ENCODE data around the gene SH2D7.

DNA sequence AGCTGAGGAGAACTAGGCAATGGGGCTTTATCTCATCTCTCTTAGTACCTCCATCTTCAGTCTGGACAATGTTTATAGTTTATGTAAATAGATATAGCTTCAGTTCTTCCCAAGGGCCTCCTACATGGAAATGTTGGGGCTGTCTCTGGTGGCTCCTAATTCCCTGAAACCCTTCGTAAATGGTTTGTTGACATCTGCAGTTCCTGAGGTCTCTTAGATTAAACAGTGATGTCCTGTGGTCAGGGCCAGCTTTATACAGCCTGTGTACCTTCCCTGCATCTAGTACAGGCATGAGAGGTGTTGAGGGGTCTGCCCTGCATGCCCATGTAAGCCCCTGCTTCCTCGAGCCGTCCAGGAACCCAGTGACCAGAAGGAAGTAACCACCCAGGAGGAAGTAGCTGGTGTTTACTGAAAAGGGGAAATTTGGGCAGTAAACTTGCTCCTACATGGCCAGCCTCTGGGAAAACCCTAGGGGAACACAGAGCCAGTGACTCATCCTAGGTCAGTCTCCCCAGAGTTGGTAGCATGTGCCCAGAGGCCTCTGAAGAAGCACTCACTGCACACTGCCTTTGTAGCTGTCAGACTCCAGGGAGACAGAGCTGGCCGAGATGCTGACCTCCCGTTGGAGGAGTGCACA is 10.1 kb upstream of the SH2D7 start:
- TF ChIP-seq BHLHE40 (IDR thresholded peaks at IDR 0.05; ENCODE audit: borderline replicate concordance) (no peak), HDGF (IDR thresholded peaks at IDR 0.05; ENCODE audit: borderline replicate concordance) (no peak), SUZ12 (IDR thresholded peaks at IDR 0.05) (no peak), TARDBP (IDR thresholded peaks at IDR 0.05) (no peak), SP1 (IDR thresholded peaks at IDR 0.05) (no peak)
- TF ChIP-seq, protein P1, sequence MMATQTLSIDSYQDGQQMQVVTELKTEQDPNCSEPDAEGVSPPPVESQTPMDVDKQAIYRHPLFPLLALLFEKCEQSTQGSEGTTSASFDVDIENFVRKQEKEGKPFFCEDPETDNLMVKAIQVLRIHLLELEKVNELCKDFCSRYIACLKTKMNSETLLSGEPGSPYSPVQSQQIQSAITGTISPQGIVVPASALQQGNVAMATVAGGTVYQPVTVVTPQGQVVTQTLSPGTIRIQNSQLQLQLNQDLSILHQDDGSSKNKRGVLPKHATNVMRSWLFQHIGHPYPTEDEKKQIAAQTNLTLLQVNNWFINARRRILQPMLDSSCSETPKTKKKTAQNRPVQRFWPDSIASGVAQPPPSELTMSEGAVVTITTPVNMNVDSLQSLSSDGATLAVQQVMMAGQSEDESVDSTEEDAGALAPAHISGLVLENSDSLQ (IDR thresholded peaks at IDR 0.05), result no peak
